H1 (cell line): Measurements from ENCODE around the gene RAPGEF1. TPM values are rescaled to one million over a fixed set of nuclear protein-coding genes. Genes with fewer than 3 reads are reported as not detected.

Experiments
- NRF1 ChIP-seq: IDR thresholded peaks from 2 replicates; pipeline ENCODE4 v1.6.1; 2011; ENCODE audit warnings: mild to moderate bottlenecking, low read depth, low read length, improper control_type of control experiment
- SAP30 ChIP-seq: fragments of 300-600 bp; sonication (generic); IDR thresholded peaks from 2 replicates; pipeline ENCODE4 v1.7.1; 2012; ENCODE audit warnings: low read length, moderate library complexity, mild to moderate bottlenecking, inconsistent platforms; ENCODE audit not compliant: insufficient read depth, insufficient replicate concordance
- SIN3A ChIP-seq, 2 experiments: IDR thresholded peaks in 1 of 2; conservative IDR thresholded peaks in 1 of 2; 2 replicates each; pipeline ENCODE4 v1.6.1; 2011 to 2012; ENCODE audit warnings: low read length in 2 of 2, improper control_type of control experiment in 1 of 2, low read depth in 1 of 2, mild to moderate bottlenecking in 1 of 2
- SIRT6 ChIP-seq: IDR thresholded peaks from one replicate; pipeline ENCODE4 v1.7.1; 2012; ENCODE audit warnings: low read length, inconsistent platforms
- SP1 ChIP-seq: IDR thresholded peaks from 2 replicates; pipeline ENCODE4 v1.6.1; 2011; ENCODE audit warnings: low read depth, low read length
- YY1 ChIP-seq: IDR thresholded peaks from 2 replicates; pipeline ENCODE4 v1.6.1; 2011; ENCODE audit warnings: low read depth, mild to moderate bottlenecking, low read length
- polyA plus RNA-seq, 7 experiments: library from polyadenylated mRNA; depleted of rRNA in 3 of 7; stranded (reverse) in 5 of 7; unstranded in 2 of 7; fragments of >200 nt in 5 of 7; fragments of 200-250 nt in 2 of 7; gene quantifications; 1 replicate in 5 of 7; 2 replicates in 1 of 7; 4 replicates in 1 of 7; pipeline versions ENCODE4 v1.2.1 to v1.2.3, GENCODE V29; 2011 to 2013; ENCODE audit warnings: missing spikeins in 2 of 7, mixed read lengths in 2 of 7
- total RNA-seq: library from RNA; stranded (reverse); fragmentation: NEBNext Ultra II Directional; extraction: Animal tissue kit (Norgen Biotek cat#: 25700); gene quantifications from 2 replicates; pipeline ENCODE4 v1.2.1, GENCODE V29; 2021
- TF ChIP-seq, protein P1 (sequence below): fragments of 300-600 bp; sonication (generic); IDR thresholded peaks from 2 replicates; pipeline ENCODE4 v1.7.1; 2012; ENCODE audit warnings: low read length, moderate library complexity, mild to moderate bottlenecking, inconsistent platforms; ENCODE audit not compliant: insufficient replicate concordance

Gene RAPGEF1
- total and polyA plus RNA-seq, 2 of the 8 experiments (the other 6 are each of a cell fraction or from before 2014, with no cell fraction given): 29.7 to 78.9 TPM

GRCh38 chr9:131673068-131673467 lies 66.8 kb downstream of the RAPGEF1 start (continued):
- TF ChIP-seq, protein P1, sequence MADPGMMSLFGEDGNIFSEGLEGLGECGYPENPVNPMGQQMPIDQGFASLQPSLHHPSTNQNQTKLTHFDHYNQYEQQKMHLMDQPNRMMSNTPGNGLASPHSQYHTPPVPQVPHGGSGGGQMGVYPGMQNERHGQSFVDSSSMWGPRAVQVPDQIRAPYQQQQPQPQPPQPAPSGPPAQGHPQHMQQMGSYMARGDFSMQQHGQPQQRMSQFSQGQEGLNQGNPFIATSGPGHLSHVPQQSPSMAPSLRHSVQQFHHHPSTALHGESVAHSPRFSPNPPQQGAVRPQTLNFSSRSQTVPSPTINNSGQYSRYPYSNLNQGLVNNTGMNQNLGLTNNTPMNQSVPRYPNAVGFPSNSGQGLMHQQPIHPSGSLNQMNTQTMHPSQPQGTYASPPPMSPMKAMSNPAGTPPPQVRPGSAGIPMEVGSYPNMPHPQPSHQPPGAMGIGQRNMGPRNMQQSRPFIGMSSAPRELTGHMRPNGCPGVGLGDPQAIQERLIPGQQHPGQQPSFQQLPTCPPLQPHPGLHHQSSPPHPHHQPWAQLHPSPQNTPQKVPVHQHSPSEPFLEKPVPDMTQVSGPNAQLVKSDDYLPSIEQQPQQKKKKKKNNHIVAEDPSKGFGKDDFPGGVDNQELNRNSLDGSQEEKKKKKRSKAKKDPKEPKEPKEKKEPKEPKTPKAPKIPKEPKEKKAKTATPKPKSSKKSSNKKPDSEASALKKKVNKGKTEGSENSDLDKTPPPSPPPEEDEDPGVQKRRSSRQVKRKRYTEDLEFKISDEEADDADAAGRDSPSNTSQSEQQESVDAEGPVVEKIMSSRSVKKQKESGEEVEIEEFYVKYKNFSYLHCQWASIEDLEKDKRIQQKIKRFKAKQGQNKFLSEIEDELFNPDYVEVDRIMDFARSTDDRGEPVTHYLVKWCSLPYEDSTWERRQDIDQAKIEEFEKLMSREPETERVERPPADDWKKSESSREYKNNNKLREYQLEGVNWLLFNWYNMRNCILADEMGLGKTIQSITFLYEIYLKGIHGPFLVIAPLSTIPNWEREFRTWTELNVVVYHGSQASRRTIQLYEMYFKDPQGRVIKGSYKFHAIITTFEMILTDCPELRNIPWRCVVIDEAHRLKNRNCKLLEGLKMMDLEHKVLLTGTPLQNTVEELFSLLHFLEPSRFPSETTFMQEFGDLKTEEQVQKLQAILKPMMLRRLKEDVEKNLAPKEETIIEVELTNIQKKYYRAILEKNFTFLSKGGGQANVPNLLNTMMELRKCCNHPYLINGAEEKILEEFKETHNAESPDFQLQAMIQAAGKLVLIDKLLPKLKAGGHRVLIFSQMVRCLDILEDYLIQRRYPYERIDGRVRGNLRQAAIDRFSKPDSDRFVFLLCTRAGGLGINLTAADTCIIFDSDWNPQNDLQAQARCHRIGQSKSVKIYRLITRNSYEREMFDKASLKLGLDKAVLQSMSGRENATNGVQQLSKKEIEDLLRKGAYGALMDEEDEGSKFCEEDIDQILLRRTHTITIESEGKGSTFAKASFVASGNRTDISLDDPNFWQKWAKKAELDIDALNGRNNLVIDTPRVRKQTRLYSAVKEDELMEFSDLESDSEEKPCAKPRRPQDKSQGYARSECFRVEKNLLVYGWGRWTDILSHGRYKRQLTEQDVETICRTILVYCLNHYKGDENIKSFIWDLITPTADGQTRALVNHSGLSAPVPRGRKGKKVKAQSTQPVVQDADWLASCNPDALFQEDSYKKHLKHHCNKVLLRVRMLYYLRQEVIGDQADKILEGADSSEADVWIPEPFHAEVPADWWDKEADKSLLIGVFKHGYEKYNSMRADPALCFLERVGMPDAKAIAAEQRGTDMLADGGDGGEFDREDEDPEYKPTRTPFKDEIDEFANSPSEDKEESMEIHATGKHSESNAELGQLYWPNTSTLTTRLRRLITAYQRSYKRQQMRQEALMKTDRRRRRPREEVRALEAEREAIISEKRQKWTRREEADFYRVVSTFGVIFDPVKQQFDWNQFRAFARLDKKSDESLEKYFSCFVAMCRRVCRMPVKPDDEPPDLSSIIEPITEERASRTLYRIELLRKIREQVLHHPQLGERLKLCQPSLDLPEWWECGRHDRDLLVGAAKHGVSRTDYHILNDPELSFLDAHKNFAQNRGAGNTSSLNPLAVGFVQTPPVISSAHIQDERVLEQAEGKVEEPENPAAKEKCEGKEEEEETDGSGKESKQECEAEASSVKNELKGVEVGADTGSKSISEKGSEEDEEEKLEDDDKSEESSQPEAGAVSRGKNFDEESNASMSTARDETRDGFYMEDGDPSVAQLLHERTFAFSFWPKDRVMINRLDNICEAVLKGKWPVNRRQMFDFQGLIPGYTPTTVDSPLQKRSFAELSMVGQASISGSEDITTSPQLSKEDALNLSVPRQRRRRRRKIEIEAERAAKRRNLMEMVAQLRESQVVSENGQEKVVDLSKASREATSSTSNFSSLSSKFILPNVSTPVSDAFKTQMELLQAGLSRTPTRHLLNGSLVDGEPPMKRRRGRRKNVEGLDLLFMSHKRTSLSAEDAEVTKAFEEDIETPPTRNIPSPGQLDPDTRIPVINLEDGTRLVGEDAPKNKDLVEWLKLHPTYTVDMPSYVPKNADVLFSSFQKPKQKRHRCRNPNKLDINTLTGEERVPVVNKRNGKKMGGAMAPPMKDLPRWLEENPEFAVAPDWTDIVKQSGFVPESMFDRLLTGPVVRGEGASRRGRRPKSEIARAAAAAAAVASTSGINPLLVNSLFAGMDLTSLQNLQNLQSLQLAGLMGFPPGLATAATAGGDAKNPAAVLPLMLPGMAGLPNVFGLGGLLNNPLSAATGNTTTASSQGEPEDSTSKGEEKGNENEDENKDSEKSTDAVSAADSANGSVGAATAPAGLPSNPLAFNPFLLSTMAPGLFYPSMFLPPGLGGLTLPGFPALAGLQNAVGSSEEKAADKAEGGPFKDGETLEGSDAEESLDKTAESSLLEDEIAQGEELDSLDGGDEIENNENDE: no peak
- TF ChIP-seq SP1: no peak
- TF ChIP-seq NRF1: no peak
- no peak for TF ChIP-seq SAP30
- TF ChIP-seq SIRT6: no peak
- TF ChIP-seq SIN3A (conservative IDR thresholded peaks at IDR 0.05 in 1 of 2, IDR thresholded peaks at IDR 0.05 in 1 of 2; ENCODE audit: low read depth in 1 of 2, low read length in 2 of 2): no peak
- TF ChIP-seq YY1: no peak
